ENCODE data around the gene MAGI1.

- TF ChIP-seq POLR2AphosphoS5 (IDR thresholded peaks at IDR 0.05), result no peak
- no peak for TF ChIP-seq CTCF (IDR thresholded peaks at IDR 0.05)
- TF ChIP-seq EP300 (IDR thresholded peaks at IDR 0.05), result no peak
Measured at GRCh38 chr3:65662095-65662494, 376.6 kb downstream of the MAGI1 start.
